GM19025 (cell line): ENCODE measurements around the gene IFIT1B.

Experiments used
- ATAC-seq: cut with Tn5 transposase; IDR thresholded peaks from one replicate; pipeline ENCODE4 v1.9.1; 2021; ENCODE audit warnings: mild to moderate bottlenecking, low read depth, moderate library complexity; ENCODE audit not compliant: unreplicated experiment

The IFIT1B gene

GRCh38 chr10:89348481-89348880, 29.4 kb upstream of the IFIT1B start:
- ATAC-seq: no peak

- ATAC-seq: no peak
Observed at GRCh38 chr10:89348975-89349374, 28.9 kb upstream of the IFIT1B start.

GRCh38 chr10:89350631-89351315, 27.1 kb upstream of the IFIT1B start:
- ATAC-seq: peak; percentile 34

- peak; percentile 77 for ATAC-seq
Observed at GRCh38 chr10:89351412-89351779, 26.5 kb upstream of the IFIT1B start.

GRCh38 chr10:89351780-89352597, 25.9 kb upstream of the IFIT1B start:
- no peak for ATAC-seq

- no peak for ATAC-seq
Observed at GRCh38 chr10:89352802-89353201, 25.1 kb upstream of the IFIT1B start.

GRCh38 chr10:89355394-89355931, 22.4 kb upstream of the IFIT1B start:
- no peak for ATAC-seq

GRCh38 chr10:89357096-89357495, 20.8 kb upstream of the IFIT1B start:
- ATAC-seq: no peak

- no peak for ATAC-seq
Observed at GRCh38 chr10:89357975-89358374, 19.9 kb upstream of the IFIT1B start.

- ATAC-seq: no peak
Observed at GRCh38 chr10:89360157-89360556, 17.7 kb upstream of the IFIT1B start.

- no peak for ATAC-seq
Observed at GRCh38 chr10:89362929-89363328, 14.9 kb upstream of the IFIT1B start.

- peak; percentile 38 for ATAC-seq
Observed at GRCh38 chr10:89363729-89364442, 14.0 kb upstream of the IFIT1B start.

GRCh38 chr10:89364531-89364930, 13.3 kb upstream of the IFIT1B start:
- ATAC-seq: no peak

GRCh38 chr10:89367529-89367928, 10.3 kb upstream of the IFIT1B start:
- peak; percentile 68 for ATAC-seq

GRCh38 chr10:89368129-89368528, 9.7 kb upstream of the IFIT1B start:
- no peak for ATAC-seq

GRCh38 chr10:89369156-89370105, 8.4 kb upstream of the IFIT1B start:
- ATAC-seq: no peak

- ATAC-seq: no peak
Observed at GRCh38 chr10:89371079-89371478, 6.8 kb upstream of the IFIT1B start.

GRCh38 chr10:89371987-89372386, 5.9 kb upstream of the IFIT1B start:
- no peak for ATAC-seq

GRCh38 chr10:89373916-89374711, 3.7 kb upstream of the IFIT1B start:
- ATAC-seq: no peak
